ENCODE measurements around the gene AGPAT3. TPM values are rescaled to one million over a fixed set of nuclear protein-coding genes. Genes with fewer than 3 reads are reported as not detected.

Gene AGPAT3
- total RNA-seq, 2 donors from 2014 or later, result 31.3 to 53.5 TPM

DNA sequence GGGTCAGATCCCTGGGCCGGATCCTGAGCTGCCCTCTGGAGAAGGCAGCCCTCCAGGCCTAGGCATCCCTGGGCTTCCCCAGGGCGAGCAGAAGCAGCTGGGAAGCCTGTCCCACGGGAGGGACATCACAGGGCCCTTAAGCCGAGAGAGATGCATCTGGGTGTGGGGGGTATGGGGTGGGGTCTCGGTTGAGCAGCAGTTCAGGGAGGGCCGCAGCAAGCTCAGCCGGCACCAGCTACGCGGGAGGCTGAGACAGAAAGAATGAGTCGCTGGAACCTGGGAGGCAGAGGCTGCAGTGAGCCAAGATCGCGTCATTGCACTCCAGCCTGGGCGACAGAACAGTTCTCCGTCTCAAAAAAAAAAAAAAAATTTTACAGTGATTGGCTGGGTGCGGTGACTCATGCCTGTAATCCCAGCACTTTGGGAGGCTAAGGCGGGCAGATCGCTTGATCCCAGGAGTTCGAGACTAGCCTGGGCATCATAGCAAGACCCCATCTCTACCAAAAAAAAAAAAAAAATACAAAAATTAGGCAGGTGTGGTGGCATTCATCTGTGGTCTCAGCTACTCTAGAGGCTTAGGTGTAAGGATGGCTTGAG, 37.9 kb upstream of the AGPAT3 start:
- H3K9me3 ChIP-seq, result no peaks in the 10 kb centered on the region
- TF ChIP-seq POLR2A (IDR thresholded peaks at IDR 0.05), result no peak
- TF ChIP-seq, protein P1, sequence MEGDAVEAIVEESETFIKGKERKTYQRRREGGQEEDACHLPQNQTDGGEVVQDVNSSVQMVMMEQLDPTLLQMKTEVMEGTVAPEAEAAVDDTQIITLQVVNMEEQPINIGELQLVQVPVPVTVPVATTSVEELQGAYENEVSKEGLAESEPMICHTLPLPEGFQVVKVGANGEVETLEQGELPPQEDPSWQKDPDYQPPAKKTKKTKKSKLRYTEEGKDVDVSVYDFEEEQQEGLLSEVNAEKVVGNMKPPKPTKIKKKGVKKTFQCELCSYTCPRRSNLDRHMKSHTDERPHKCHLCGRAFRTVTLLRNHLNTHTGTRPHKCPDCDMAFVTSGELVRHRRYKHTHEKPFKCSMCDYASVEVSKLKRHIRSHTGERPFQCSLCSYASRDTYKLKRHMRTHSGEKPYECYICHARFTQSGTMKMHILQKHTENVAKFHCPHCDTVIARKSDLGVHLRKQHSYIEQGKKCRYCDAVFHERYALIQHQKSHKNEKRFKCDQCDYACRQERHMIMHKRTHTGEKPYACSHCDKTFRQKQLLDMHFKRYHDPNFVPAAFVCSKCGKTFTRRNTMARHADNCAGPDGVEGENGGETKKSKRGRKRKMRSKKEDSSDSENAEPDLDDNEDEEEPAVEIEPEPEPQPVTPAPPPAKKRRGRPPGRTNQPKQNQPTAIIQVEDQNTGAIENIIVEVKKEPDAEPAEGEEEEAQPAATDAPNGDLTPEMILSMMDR (IDR thresholded peaks at IDR 0.05), result no peak
- TF ChIP-seq POLR2AphosphoS5 (IDR thresholded peaks at IDR 0.05), result peak; percentile 19
- H3K27me3 ChIP-seq (replicated peaks; ENCODE audit: insufficient read depth), result no peaks in the 10 kb centered on the region
- no peaks in the 10 kb centered on the region for H3K4me1 ChIP-seq (replicated peaks)
- no peaks in the 10 kb centered on the region for H3K36me3 ChIP-seq
- no peak overlapping the region for H3K4me3 ChIP-seq
- H3K27ac ChIP-seq, result no peak overlapping the region
- no peak for DNase-seq (ENCODE audit: low spot score)
- intact Hi-C loops (cut with DNase I), result loop anchor here (2.0 kb wide), 1 partner anchor 40 kb away; no protein-coding TSS in a partner anchor
- WGBS, result 25% methylated on average over 18 of the region's 18 CpGs

DNA sequence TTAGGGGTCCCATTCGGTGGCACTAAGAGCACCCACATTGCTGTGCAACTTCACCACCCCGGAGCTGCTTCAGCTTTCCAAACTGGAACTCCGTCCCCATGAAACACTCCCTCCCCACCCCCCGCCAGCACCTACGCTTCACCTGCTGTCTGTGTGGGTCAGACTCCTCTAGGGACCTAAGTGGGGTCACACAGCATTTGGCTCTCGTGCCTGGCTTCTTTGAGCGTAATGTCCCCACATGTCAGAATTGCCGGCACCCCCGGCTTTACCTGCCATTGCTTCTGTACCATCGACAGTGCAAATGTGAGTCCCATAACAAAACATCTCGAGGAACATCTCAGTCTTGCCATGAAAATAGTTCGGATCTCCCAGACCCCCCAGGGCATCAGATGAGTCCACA, 35.9 kb upstream of the AGPAT3 start:
- DNase-seq (ENCODE audit: low spot score), result no peak
- intact Hi-C loops (cut with DNase I), result no loop called here
- Histone ChIP-seq H3K27ac (no peak overlapping the region), H3K36me3 (no peaks in the 10 kb centered on the region), H3K9me3 (no peaks in the 10 kb centered on the region), H3K27me3 (replicated peaks; ENCODE audit: insufficient read depth) (no peaks in the 10 kb centered on the region), H3K4me1 (replicated peaks) (no peaks in the 10 kb centered on the region), H3K4me3 (no peak overlapping the region)
- TF ChIP-seq POLR2A (IDR thresholded peaks at IDR 0.05) (no peak), POLR2AphosphoS5 (IDR thresholded peaks at IDR 0.05) (no peak)
- TF ChIP-seq, protein P1 (IDR thresholded peaks at IDR 0.05), result no peak
- 86% methylated on average over 12 of the region's 12 CpGs for WGBS

DNA sequence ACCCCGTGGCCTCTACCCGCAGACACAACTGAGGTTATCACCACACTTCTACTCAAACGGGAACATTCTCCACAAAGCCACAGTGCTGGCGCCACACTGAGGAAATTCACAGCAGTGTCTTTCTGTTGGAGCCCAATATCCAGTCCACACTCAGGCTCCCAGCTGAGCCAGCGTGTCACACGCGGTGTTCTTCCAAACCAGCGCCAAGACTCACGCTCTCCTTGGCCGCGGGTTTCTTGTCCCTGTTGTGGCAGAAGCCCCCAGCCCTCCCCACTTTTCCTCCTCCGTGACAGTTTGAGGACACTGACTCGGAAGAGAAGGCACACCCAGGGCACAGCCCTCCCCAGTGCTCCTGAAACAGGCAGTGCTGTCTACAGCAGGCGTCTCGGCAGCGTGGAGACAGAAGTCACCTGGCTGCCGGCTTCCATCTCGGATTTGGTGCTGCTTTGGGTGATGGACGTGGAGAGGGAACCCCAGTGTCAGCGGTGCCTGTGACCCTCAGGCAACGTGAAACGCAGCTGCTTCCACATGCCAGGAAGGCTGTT, 35.4 kb upstream of the AGPAT3 start:
- Histone ChIP-seq H3K27ac (no peak overlapping the region), H3K36me3 (no peaks in the 10 kb centered on the region), H3K9me3 (no peaks in the 10 kb centered on the region), H3K4me1 (replicated peaks) (no peaks in the 10 kb centered on the region), H3K27me3 (replicated peaks; ENCODE audit: insufficient read depth) (no peaks in the 10 kb centered on the region), H3K4me3 (no peak overlapping the region)
- 72% methylated on average over 21 of the region's 22 CpGs for WGBS
- intact Hi-C loops (cut with DNase I), result no loop called here
- no peak for DNase-seq (ENCODE audit: low spot score)
- TF ChIP-seq, protein P1 (IDR thresholded peaks at IDR 0.05), result no peak
- TF ChIP-seq POLR2A (IDR thresholded peaks at IDR 0.05) (no peak), POLR2AphosphoS5 (IDR thresholded peaks at IDR 0.05) (no peak)

DNA sequence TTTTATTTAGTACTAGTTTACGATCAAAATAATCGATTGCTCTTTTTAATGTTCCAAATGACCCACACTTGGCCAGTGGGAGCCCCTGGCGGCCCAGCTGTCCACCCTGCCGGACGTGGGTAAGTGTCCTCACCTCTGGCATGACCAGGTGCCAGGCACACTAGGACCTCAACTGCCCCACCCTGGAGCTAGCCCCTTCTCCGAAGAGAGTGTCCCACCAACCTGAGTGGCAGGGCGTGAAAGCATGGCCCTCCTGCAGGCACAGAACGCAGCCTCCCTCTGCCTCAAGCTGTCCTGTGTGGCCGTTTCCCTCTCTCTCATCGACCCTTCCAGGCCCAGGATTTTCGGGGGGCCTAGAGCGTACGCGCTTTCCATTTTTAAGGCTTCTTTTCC, 32.9 kb upstream of the AGPAT3 start:
- Histone ChIP-seq H3K27me3 (replicated peaks; ENCODE audit: insufficient read depth) (no peaks in the 10 kb centered on the region), H3K4me3 (no peak overlapping the region), H3K4me1 (replicated peaks) (no peaks in the 10 kb centered on the region), H3K27ac (no peak overlapping the region), H3K36me3 (no peaks in the 10 kb centered on the region), H3K9me3 (no peaks in the 10 kb centered on the region)
- TF ChIP-seq, protein P1 (IDR thresholded peaks at IDR 0.05), result no peak
- TF ChIP-seq POLR2A (IDR thresholded peaks at IDR 0.05), result no peak
- intact Hi-C loops (cut with DNase I), result no loop called here
- 93% methylated on average over 14 of the region's 14 CpGs for WGBS
- no peak for DNase-seq (ENCODE audit: low spot score)

DNA sequence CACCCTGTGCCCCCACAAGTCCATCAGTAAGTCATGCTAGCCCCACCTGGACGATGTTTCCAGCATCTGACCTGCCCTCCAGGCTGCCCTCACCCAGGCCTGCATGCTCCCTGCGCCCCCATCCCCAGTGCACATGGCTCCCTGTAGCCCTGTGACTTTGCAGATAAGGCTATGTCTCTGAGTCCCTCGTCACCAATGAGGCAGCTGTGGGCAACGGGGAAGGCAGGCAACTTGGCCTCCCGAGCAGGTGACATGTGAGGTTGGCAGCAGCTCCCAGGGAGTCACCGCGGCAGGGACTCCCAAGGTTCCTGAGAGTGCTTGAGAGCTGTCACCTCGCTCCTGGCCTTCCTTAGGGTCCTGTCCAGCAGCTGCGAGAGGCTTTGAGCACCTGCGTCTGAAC, 32.4 kb upstream of the AGPAT3 start:
- intact Hi-C loops (cut with DNase I), result no loop called here
- 90% methylated on average over 10 of the region's 10 CpGs for WGBS
- DNase-seq (ENCODE audit: low spot score), result no peak

More for the DNA sequence above, 32.4 kb upstream of the AGPAT3 start:
- no peaks in the 10 kb centered on the region for H3K4me1 ChIP-seq (replicated peaks)
- H3K27ac ChIP-seq, result no peak overlapping the region
- H3K27me3 ChIP-seq (replicated peaks; ENCODE audit: insufficient read depth), result no peaks in the 10 kb centered on the region
- no peak overlapping the region for H3K4me3 ChIP-seq
- H3K9me3 ChIP-seq, result no peaks in the 10 kb centered on the region
- no peaks in the 10 kb centered on the region for H3K36me3 ChIP-seq
- TF ChIP-seq, protein P1 (IDR thresholded peaks at IDR 0.05), result no peak
- TF ChIP-seq POLR2AphosphoS5 (IDR thresholded peaks at IDR 0.05) (no peak), POLR2A (IDR thresholded peaks at IDR 0.05) (no peak)

Measured in prostate gland (tissue), 2 donors.